ENCODE measurements around the gene CREB5. TPM values are rescaled to one million over a fixed set of nuclear protein-coding genes. Genes with fewer than 3 reads are reported as not detected.

Gene CREB5
- total RNA-seq, 1 experiment from 2014 or later: 0.49 TPM

DNA sequence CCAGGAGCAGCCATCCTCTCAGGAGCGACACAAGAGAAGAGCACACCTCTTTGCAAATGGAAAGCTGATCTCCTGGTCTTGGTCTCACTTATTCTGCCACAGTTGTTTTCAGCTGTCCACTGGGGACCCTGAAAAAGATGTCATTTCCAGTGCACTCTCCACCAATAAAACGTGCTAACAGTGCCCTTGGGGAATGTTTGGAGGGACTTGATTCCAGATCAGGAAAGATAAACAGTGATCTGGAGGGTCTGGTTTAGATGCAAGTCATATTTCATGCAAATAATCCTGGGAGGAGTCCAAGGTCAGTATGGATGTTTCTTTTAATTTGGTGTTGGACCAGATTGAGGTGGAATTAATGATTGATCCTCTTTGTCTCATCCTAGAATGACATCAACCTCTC is 185.0 kb downstream of the CREB5 start:
- Histone ChIP-seq H3K79me2 (ENCODE audit: insufficient read depth, low read length) (no peaks in the 10 kb centered on the region), H4K20me1 (ENCODE audit: insufficient read depth) (no peaks in the 10 kb centered on the region), H3K27me3 (ENCODE audit: insufficient read depth, low read length) (peaks cover 10% of the 10 kb centered on the region), H3K4me1 (ENCODE audit: control insufficient read depth in 1 of 2, insufficient read depth in 2 of 2, low read length in 2 of 2) (no peaks in the 10 kb centered on the region), H3K4me2 (ENCODE audit: low read length) (no peak overlapping the region), H3K9me2 (ENCODE audit: insufficient read depth) (no peaks in the 10 kb centered on the region), H3K9me3 (ENCODE audit: control insufficient read depth in 1 of 2, insufficient read depth in 1 of 2, low read depth in 1 of 2, low read length in 2 of 2) (no peaks in the 10 kb centered on the region), H3K4me3 (replicated peaks in 1 of 2; ENCODE audit: low read depth in 1 of 2, low read length in 2 of 2) (no peak overlapping the region), H2AFZ (ENCODE audit: low read depth, low read length, poor library complexity, severe bottlenecking) (no peak overlapping the region), H3K27ac (ENCODE audit: low read depth, low read length) (no peak overlapping the region), H3K9ac (ENCODE audit: low read length) (no peak overlapping the region), H3K36me3 (ENCODE audit: control insufficient read depth in 1 of 2, insufficient read depth in 2 of 2, low read length in 2 of 2) (no peaks in the 10 kb centered on the region)
- ChIA-PET POLR2A (no interaction called here), RAD21 (ENCODE audit: low non-redundant PET in 1 of 2, low total read pairs in 2 of 2, uncharacterized antibody in 2 of 2, unreplicated experiment in 2 of 2) (no interaction called here), CTCF (no interaction called here)
- no peak for TF ChIP-seq FOSL1 (IDR thresholded peaks at IDR 0.05; ENCODE audit: low read depth)
- TF ChIP-seq JUND (IDR thresholded peaks at IDR 0.05): no peak
- TF ChIP-seq SIN3A (IDR thresholded peaks at IDR 0.05; ENCODE audit: low read depth): no peak
- TF ChIP-seq TCF7L2 (IDR thresholded peaks at IDR 0.05; ENCODE audit: borderline replicate concordance, extremely low read depth, insufficient read depth, insufficient read length): no peak
- TF ChIP-seq ZNF274 (IDR thresholded peaks at IDR 0.05; ENCODE audit: low read depth, low read length): no peak
- TF ChIP-seq, protein P1, sequence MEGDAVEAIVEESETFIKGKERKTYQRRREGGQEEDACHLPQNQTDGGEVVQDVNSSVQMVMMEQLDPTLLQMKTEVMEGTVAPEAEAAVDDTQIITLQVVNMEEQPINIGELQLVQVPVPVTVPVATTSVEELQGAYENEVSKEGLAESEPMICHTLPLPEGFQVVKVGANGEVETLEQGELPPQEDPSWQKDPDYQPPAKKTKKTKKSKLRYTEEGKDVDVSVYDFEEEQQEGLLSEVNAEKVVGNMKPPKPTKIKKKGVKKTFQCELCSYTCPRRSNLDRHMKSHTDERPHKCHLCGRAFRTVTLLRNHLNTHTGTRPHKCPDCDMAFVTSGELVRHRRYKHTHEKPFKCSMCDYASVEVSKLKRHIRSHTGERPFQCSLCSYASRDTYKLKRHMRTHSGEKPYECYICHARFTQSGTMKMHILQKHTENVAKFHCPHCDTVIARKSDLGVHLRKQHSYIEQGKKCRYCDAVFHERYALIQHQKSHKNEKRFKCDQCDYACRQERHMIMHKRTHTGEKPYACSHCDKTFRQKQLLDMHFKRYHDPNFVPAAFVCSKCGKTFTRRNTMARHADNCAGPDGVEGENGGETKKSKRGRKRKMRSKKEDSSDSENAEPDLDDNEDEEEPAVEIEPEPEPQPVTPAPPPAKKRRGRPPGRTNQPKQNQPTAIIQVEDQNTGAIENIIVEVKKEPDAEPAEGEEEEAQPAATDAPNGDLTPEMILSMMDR (IDR thresholded peaks at IDR 0.05 in 2 of 3, conservative IDR thresholded peaks at IDR 0.05 in 1 of 3; ENCODE audit: borderline replicate concordance in 1 of 3, insufficient read depth in 1 of 3, low read depth in 2 of 3, low read length in 2 of 3): no peak
- no peak for TF ChIP-seq RAD21 (IDR thresholded peaks at IDR 0.05; ENCODE audit: low read depth)
- no peak for TF ChIP-seq YY1 (IDR thresholded peaks at IDR 0.05; ENCODE audit: extremely low read depth, insufficient replicate concordance, low read depth, low read length)
- TF ChIP-seq CBX3 (IDR thresholded peaks at IDR 0.05; ENCODE audit: low read depth): no peak
- TF ChIP-seq EZH2phosphoT487 (IDR thresholded peaks at IDR 0.05; ENCODE audit: borderline replicate concordance): no peak
- no peak for TF ChIP-seq CEBPB (IDR thresholded peaks at IDR 0.05; ENCODE audit: low read depth)
- TF ChIP-seq REST (IDR thresholded peaks at IDR 0.05; ENCODE audit: low read depth): no peak
- no peak for TF ChIP-seq EGR1 (IDR thresholded peaks at IDR 0.05; ENCODE audit: low read depth)
- TF ChIP-seq ZFX (IDR thresholded peaks at IDR 0.05): no peak
- TF ChIP-seq, protein P2, sequence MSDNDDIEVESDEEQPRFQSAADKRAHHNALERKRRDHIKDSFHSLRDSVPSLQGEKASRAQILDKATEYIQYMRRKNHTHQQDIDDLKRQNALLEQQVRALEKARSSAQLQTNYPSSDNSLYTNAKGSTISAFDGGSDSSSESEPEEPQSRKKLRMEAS (IDR thresholded peaks at IDR 0.05): no peak
- no peak for TF ChIP-seq POLR2A (IDR thresholded peaks at IDR 0.05; ENCODE audit: borderline replicate concordance, extremely low read depth, insufficient read depth, insufficient read length)
- no peak for TF ChIP-seq SP1 (IDR thresholded peaks at IDR 0.05; ENCODE audit: low read depth)
- no peak for TF ChIP-seq POLR2AphosphoS5 (IDR thresholded peaks at IDR 0.05; ENCODE audit: low read depth, low read length)
- TF ChIP-seq ATF3 (IDR thresholded peaks at IDR 0.05): no peak
- no peak for TF ChIP-seq ELF1 (IDR thresholded peaks at IDR 0.05; ENCODE audit: borderline replicate concordance, low read depth)
- BruUV-seq (replicated peaks): no TSS peak
- intact Hi-C loops (cut with micrococcal nuclease): no loop called here
- no peak for ATAC-seq
- no peak for DNase-seq (ENCODE audit: low read depth, low spot score)
